A549 (cell line): ENCODE results near the gene EML2. TPM values are rescaled to one million over a fixed set of nuclear protein-coding genes. Genes with fewer than 3 reads are reported as not detected.

Experiments used
- ATAC-seq, 2 experiments: fragments of 200-7000 bp in 1 of 2; fragments of >200 bp in 1 of 2; cut with Nextera tagmentation in 1 of 2; cut with Tn5 transposase in 1 of 2; 3 replicates each; pipeline versions ENCODE4 v1.8.0 to v1.9.1; 2018 to 2020; ENCODE audit warnings: mild to moderate bottlenecking in 1 of 2, moderate library complexity in 1 of 2
- CTCF ChIA-PET: fragments of 300-600 bp; sonication (Branson Sonifier 250); formaldehyde crosslinking; extraction: SDS; loops from one replicate; lab custom pipeline; 2021; ENCODE audit warnings: antibody characterized with exemption, inconsistent platforms; lab: Yijun Ruan, JAX
- POLR2A ChIA-PET: fragments of 350-600 bp; formaldehyde crosslinking; extraction: SDS; loops from one replicate; lab custom pipeline; 2021; ENCODE audit warnings: antibody characterized with exemption, inconsistent platforms; lab: Yijun Ruan, JAX
- DNase-seq, 2 experiments: peaks; one replicate each; pipeline versions ENCODE4 v3.0.0 to v3.0.0-alpha.2; 2011 to 2016; ENCODE audit warnings: low read depth in 1 of 2, low spot score in 1 of 2
- FAIRE-seq: peaks from 2 replicates; lab custom pipeline; 2011; peaks lifted over from hg19 to GRCh38; lab: Jason Lieb, UNC
- H3K27ac ChIP-seq, 2 experiments: fragments of >200 bp; sonication (Bioruptor Twin); formaldehyde crosslinking; 3 replicates each; pipeline ENCODE4 v1.5.1; 2016 to 2017
- H3K4me1 ChIP-seq: fragments of >200 bp; sonication (Bioruptor Twin); formaldehyde crosslinking; 3 replicates; pipeline ENCODE4 v1.6.1; 2016
- H3K4me2 ChIP-seq: fragments of >200 bp; sonication (Bioruptor Twin); formaldehyde crosslinking; 3 replicates; pipeline ENCODE4 v1.6.1; 2016
- H3K4me3 ChIP-seq: fragments of >200 bp; sonication (Bioruptor Twin); formaldehyde crosslinking; 3 replicates; pipeline ENCODE4 v1.5.1; 2016
- H3K9me3 ChIP-seq: fragments of >200 bp; sonication (Bioruptor Twin); formaldehyde crosslinking; 3 replicates; pipeline ENCODE4 v1.6.1; 2016
- CBX2 ChIP-seq: fragments of 200-600 bp; sonication (generic); IDR thresholded peaks from 2 replicates; pipeline ENCODE4 v1.6.1; 2016; ENCODE audit warnings: low read depth, mild to moderate bottlenecking, borderline replicate concordance
- EP300 ChIP-seq, 2 experiments: fragments of >200 bp; sonication (Bioruptor Twin); formaldehyde crosslinking; IDR thresholded peaks; 2 replicates in 1 of 2; 3 replicates in 1 of 2; pipeline ENCODE4 v1.6.1; 2016 to 2017
- GATA3 ChIP-seq: IDR thresholded peaks from 2 replicates; pipeline ENCODE4 v1.6.1; 2012; ENCODE audit warnings: borderline replicate concordance
- HEYL ChIP-seq: fragments of 250-450 bp; sonication (Bioruptor Pico); IDR thresholded peaks from 2 replicates; pipeline ENCODE4 v1.8.0; 2021; ENCODE audit warnings: mild to moderate bottlenecking, moderate library complexity
- HOXB5 ChIP-seq: fragments of 250-450 bp; sonication (Bioruptor Pico); IDR thresholded peaks from 2 replicates; pipeline ENCODE4 v1.5.0; 2020; ENCODE audit warnings: mild to moderate bottlenecking, moderate library complexity
- KDM1A ChIP-seq: fragments of 200-600 bp; sonication (generic); IDR thresholded peaks from 2 replicates; pipeline ENCODE4 v1.6.1; 2016; ENCODE audit warnings: low read depth, mild to moderate bottlenecking
- MAFK ChIP-seq: fragments of 450-650 bp; IDR thresholded peaks from 2 replicates; pipeline ENCODE4 v1.6.1; 2014; ENCODE audit not compliant: partially characterized antibody
- MAZ ChIP-seq: fragments of 150-350 bp; IDR thresholded peaks from 2 replicates; pipeline ENCODE4 v1.6.1; 2014; ENCODE audit warnings: antibody characterized with exemption, low read depth, low read length, borderline replicate concordance
- NPAS2 ChIP-seq: fragments of 250-450 bp; sonication (Bioruptor Pico); IDR thresholded peaks from 2 replicates; pipeline ENCODE4 v1.8.0; 2022; ENCODE audit warnings: mild to moderate bottlenecking, moderate library complexity, borderline replicate concordance
- PHF8 ChIP-seq: fragments of 200-600 bp; sonication (generic); IDR thresholded peaks from 2 replicates; pipeline ENCODE4 v1.6.1; 2016; ENCODE audit warnings: low read depth, mild to moderate bottlenecking, antibody characterized with exemption, moderate library complexity, borderline replicate concordance
- RCOR1 ChIP-seq: fragments of 150-350 bp; IDR thresholded peaks from 2 replicates; pipeline ENCODE4 v1.6.1; 2014; ENCODE audit warnings: antibody characterized with exemption, low read length, low read depth
- RNF2 ChIP-seq: fragments of 200-600 bp; sonication (generic); IDR thresholded peaks from 2 replicates; pipeline ENCODE4 v1.6.1; 2016; ENCODE audit warnings: low read depth, mild to moderate bottlenecking, antibody characterized with exemption, moderate library complexity, borderline replicate concordance
- SMC3 ChIP-seq: fragments of >200 bp; sonication (Bioruptor Twin); formaldehyde crosslinking; IDR thresholded peaks from 3 replicates; pipeline ENCODE4 v1.6.1; 2018; ENCODE audit warnings: inconsistent platforms
- WGBS: methylation state at CpG from one replicate; pipeline ENCODE4 v1.1.6; 2017; ENCODE audit errors: missing lambda C conversion rate; 5-methylcytosine and 5-hydroxymethylcytosine counted together
- polyA plus RNA-seq, 4 experiments: library from polyadenylated mRNA; depleted of rRNA in 3 of 4; stranded (reverse); fragments of >200 nt; fragmentation: RNase III in 1 of 4; extraction: RNeasy Plus Mini Kit Qiagen cat#74134 plus additional on column Dnase treatment in 1 of 4; gene quantifications; 2 replicates in 3 of 4; 3 replicates in 1 of 4; pipeline ENCODE4 v1.2.3, GENCODE V29; 2011 to 2017
- TF ChIP-seq, protein P1 (sequence below): fragments of 150-350 bp; IDR thresholded peaks from 2 replicates; pipeline ENCODE4 v1.6.1; 2014; ENCODE audit warnings: low read depth, mild to moderate bottlenecking, low read length
- TF ChIP-seq, protein P2 (sequence below): fragments of 250-450 bp; sonication (Bioruptor Pico); IDR thresholded peaks from 2 replicates; pipeline ENCODE4 v1.5.0; 2021; ENCODE audit warnings: mild to moderate bottlenecking, moderate library complexity, borderline replicate concordance
- TF ChIP-seq, protein P3 (sequence below): fragments of 200-600 bp; sonication (generic); IDR thresholded peaks from 2 replicates; pipeline ENCODE4 v1.6.1; 2016; ENCODE audit warnings: antibody characterized with exemption, mild to moderate bottlenecking, moderate library complexity

EML2 gene
- polyA plus RNA-seq, 2 of the 4 experiments (the other 2 are of a cell fraction), result 22.7 to 25.9 TPM

DNA sequence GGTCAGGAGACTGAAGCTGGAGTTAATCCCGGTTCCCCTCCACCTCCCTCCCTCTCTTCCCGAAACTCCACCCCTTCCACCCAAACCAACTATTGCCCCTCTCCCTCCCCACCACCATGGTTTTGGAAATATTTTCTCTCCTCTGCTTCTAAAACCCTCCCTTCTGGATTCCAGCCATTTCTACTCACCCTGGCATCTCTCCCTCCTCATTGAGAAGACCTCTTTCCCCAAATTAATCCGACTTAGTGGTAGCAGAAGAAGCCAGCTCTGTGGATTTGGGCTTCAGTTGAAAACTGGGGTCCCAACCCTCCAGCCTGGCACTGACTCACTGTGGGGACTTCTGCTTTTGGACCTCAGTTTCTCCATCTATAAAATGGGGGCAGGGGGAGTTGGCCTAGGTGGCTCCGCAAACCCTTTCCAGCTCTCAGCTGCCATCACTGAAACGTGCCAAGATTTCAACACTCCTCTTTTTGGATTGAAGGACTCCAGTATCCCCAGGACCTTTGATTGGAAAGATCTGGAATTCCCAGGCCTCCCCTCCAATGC, 38.8 kb downstream of the EML2 start (continued):
- TF ChIP-seq SMC3, result no peak

DNA sequence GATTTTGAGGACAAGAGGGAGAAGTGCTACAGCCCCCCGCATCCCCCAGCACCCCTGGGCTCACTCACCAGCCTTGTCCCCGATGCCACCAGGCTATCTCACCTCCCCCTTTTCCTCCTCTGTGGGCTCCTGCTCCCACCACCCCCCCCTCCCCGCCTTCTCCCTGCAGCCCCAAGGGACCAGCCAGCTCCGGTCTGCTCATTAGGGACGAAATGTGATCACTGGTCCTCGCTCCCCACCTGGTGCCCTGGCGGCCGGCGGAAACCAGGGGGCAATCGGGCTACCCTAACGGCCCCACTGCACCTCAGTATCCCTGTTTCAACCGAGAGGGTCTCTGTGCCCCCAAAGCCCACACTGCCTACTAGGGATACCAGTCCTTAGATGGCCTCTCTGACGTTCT, 39.9 kb downstream of the EML2 start:
- FAIRE-seq (no peak), ATAC-seq (no peak), DNase-seq (no peak)
- Histone ChIP-seq H3K9me3 (no peaks in the 10 kb centered on the region), H3K27ac (no peak overlapping the region; a peak in 1 of 6 replicates), H3K4me3 (no peak overlapping the region), H3K4me1 (peaks cover 23% of the 10 kb centered on the region), H3K4me2 (no peak overlapping the region)
- CTCF ChIA-PET, result interaction anchor here (0.6 to 7.4 kb wide), 7 partner anchors 8 to 218 kb away, joined by 3 to 52 read pairs (median 6); no protein-coding TSS in a partner anchor
- POLR2A ChIA-PET, result no interaction called here
- WGBS, result 49% methylated on average over 10 of the region's 13 CpGs
- TF ChIP-seq EP300 (IDR thresholded peaks at IDR 0.05) (no peak), PHF8 (no peak), NPAS2 (CRISPR knock-in tag) (no peak), RNF2 (no peak), MAZ (no peak), CBX2 (no peak), RCOR1 (no peak), HEYL (CRISPR knock-in tag) (no peak), MAFK (no peak), HOXB5 (CRISPR knock-in tag) (no peak)
- TF ChIP-seq, protein P1, sequence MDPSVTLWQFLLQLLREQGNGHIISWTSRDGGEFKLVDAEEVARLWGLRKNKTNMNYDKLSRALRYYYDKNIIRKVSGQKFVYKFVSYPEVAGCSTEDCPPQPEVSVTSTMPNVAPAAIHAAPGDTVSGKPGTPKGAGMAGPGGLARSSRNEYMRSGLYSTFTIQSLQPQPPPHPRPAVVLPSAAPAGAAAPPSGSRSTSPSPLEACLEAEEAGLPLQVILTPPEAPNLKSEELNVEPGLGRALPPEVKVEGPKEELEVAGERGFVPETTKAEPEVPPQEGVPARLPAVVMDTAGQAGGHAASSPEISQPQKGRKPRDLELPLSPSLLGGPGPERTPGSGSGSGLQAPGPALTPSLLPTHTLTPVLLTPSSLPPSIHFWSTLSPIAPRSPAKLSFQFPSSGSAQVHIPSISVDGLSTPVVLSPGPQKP, result no peak
- TF ChIP-seq, protein P2, sequence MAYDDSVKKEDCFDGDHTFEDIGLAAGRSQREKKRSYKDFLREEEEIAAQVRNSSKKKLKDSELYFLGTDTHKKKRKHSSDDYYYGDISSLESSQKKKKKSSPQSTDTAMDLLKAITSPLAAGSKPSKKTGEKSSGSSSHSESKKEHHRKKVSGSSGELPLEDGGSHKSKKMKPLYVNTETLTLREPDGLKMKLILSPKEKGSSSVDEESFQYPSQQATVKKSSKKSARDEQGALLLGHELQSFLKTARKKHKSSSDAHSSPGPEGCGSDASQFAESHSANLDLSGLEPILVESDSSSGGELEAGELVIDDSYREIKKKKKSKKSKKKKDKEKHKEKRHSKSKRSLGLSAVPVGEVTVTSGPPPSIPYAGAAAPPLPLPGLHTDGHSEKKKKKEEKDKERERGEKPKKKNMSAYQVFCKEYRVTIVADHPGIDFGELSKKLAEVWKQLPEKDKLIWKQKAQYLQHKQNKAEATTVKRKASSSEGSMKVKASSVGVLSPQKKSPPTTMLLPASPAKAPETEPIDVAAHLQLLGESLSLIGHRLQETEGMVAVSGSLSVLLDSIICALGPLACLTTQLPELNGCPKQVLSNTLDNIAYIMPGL (CRISPR knock-in tag), result no peak
- TF ChIP-seq, protein P3, sequence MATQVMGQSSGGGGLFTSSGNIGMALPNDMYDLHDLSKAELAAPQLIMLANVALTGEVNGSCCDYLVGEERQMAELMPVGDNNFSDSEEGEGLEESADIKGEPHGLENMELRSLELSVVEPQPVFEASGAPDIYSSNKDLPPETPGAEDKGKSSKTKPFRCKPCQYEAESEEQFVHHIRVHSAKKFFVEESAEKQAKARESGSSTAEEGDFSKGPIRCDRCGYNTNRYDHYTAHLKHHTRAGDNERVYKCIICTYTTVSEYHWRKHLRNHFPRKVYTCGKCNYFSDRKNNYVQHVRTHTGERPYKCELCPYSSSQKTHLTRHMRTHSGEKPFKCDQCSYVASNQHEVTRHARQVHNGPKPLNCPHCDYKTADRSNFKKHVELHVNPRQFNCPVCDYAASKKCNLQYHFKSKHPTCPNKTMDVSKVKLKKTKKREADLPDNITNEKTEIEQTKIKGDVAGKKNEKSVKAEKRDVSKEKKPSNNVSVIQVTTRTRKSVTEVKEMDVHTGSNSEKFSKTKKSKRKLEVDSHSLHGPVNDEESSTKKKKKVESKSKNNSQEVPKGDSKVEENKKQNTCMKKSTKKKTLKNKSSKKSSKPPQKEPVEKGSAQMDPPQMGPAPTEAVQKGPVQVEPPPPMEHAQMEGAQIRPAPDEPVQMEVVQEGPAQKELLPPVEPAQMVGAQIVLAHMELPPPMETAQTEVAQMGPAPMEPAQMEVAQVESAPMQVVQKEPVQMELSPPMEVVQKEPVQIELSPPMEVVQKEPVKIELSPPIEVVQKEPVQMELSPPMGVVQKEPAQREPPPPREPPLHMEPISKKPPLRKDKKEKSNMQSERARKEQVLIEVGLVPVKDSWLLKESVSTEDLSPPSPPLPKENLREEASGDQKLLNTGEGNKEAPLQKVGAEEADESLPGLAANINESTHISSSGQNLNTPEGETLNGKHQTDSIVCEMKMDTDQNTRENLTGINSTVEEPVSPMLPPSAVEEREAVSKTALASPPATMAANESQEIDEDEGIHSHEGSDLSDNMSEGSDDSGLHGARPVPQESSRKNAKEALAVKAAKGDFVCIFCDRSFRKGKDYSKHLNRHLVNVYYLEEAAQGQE, result no peak
- TF ChIP-seq, all 56 proteins: peak for 0

DNA sequence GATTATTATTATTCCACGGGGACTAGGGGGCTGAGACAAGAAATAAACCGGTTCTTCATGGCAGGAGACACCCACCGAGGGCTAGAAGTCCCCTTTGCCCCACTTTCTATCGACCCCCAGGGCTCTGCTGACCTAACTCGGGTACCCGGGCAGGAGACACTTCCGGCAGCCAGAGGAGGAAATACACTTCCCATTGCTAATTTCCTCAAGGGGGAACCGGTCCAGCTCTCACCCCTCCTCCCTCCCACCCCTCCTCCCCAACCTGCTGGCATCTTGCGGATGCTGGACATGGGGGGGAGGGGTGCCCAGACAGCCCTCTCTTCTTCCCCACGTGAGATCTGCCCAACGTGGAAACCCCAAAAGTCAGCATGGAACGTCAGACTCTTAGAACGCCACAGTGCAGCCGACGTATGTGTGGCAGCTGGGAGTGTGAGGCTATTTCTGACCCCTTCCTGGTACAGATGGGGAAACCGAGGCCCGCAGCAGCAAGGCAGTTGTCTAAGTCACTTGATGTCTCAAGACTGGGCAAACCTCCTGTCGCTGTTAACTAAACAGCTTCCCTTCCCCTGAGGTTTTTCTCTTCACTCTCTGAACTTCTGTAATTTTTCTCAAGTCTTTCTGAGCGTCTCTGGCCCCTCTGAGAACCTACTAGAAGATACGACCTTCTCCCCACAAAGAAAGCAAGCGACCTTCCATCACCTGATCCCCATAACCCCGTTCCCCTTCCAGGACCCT, 40.8 kb downstream of the EML2 start:
- WGBS, result 14% methylated on average over 22 of the region's 22 CpGs
- Histone ChIP-seq H3K27ac (peak overlapping the region; percentile 45 to 66; a peak in 3 of 6 replicates), H3K9me3 (no peaks in the 10 kb centered on the region), H3K4me1 (peaks cover 23% of the 10 kb centered on the region), H3K4me3 (peak overlapping the region; percentile 25; the same call in 2 of the 3 replicates), H3K4me2 (peak overlapping the region; percentile 58)
- CTCF ChIA-PET, result interaction anchor here (0.7 to 7.4 kb wide), 12 partner anchors 7 to 385 kb away, joined by 3 to 52 read pairs (median 5); no protein-coding TSS in a partner anchor
- no peak for FAIRE-seq
- no peak for TF ChIP-seq KDM1A
- TF ChIP-seq GATA3, result no peak
- POLR2A ChIA-PET, result interaction anchor here (0.7 kb wide), 1 partner anchor 16 kb away, joined by 3 read pairs; no protein-coding TSS in a partner anchor
- peak; percentile 14 to 31; a peak in 4 of 6 replicates for ATAC-seq
- DNase-seq, result no peak
